Measurements from ENCODE around the gene B3GNT4. TPM values are rescaled to one million over a fixed set of nuclear protein-coding genes. Genes with fewer than 3 reads are reported as not detected.

The B3GNT4 gene
- total and polyA plus RNA-seq, 2 of the 13 experiments (the other 11 are each of a cell fraction or from before 2014, with no cell fraction given), result 0.04 to 0.21 TPM

GRCh38 chr12:122226366-122227125, 23.0 kb downstream of the B3GNT4 start (continued):
- TF ChIP-seq ZNF142 (CRISPR knock-in tag; IDR thresholded peaks at IDR 0.05) (peak; percentile 77; the same call in 1 of the 2 replicates), RARA (CRISPR knock-in tag; IDR thresholded peaks at IDR 0.05) (peak; percentile 64), NKX3-1 (CRISPR knock-in tag; IDR thresholded peaks at IDR 0.05) (peak; percentile 97), CREBL2 (CRISPR knock-in tag; IDR thresholded peaks at IDR 0.05; ENCODE audit: borderline replicate concordance) (peak; percentile 58; the same call in 1 of the 2 replicates), KLF13 (CRISPR knock-in tag; IDR thresholded peaks at IDR 0.05) (peak; percentile 83; the same call in 1 of the 2 replicates), TMF1 (CRISPR knock-in tag; IDR thresholded peaks at IDR 0.05; ENCODE audit: low read depth) (peak; percentile 88), PAX8 (CRISPR knock-in tag; IDR thresholded peaks at IDR 0.05; ENCODE audit: borderline replicate concordance) (0 out of 2 replicates have a peak, but pooled peaks have one; percentile 14)
- TF ChIP-seq, protein P1, sequence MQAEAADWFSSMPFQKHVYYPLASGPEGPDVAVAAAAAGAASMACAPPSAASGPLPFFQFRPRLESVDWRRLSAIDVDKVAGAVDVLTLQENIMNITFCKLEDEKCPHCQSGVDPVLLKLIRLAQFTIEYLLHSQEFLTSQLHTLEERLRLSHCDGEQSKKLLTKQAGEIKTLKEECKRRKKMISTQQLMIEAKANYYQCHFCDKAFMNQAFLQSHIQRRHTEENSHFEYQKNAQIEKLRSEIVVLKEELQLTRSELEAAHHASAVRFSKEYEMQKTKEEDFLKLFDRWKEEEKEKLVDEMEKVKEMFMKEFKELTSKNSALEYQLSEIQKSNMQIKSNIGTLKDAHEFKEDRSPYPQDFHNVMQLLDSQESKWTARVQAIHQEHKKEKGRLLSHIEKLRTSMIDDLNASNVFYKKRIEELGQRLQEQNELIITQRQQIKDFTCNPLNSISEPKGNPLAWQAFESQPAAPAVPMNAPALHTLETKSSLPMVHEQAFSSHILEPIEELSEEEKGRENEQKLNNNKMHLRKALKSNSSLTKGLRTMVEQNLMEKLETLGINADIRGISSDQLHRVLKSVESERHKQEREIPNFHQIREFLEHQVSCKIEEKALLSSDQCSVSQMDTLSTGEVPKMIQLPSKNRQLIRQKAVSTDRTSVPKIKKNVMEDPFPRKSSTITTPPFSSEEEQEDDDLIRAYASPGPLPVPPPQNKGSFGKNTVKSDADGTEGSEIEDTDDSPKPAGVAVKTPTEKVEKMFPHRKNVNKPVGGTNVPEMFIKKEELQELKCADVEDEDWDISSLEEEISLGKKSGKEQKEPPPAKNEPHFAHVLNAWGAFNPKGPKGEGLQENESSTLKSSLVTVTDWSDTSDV (CRISPR knock-in tag; IDR thresholded peaks at IDR 0.05), result peak; percentile 86; the same call in 1 of the 2 replicates

All from HepG2 (cell line).